Stimulated activated CD4-positive, alpha-beta T cell treated with anti-CD3 and anti-CD28 coated beads, TNF-alpha, amount 100 ng/mL, for 4 hours (primary cell): ENCODE results near the gene MACROD2.

Experiments used
- DNase-seq, 3 experiments: peaks; one replicate each; pipeline ENCODE4 v3.0.0-alpha.2; 2020; ENCODE audit warnings: low read depth in 3 of 3

MACROD2 gene

DNA sequence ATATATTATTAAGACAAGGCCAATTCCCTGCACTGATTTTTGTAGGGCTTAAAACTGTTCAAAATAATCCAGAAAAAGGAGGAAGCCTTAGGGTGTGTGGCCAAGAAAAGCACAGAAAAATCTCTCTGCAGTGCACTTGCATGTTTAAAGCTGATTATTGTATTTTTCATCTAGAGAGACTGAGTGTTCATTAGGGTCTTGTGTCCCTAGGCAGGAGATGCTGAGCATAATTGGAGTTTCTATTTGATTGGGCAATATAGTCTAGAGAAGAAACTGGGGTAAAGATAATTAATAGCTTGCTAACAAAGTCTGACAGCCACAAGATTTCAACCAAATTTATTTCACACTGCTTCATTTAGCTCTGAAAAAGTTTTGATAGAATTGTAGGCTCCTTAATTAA lies 339.7 kb downstream of the MACROD2 start:
- no peak for DNase-seq

DNA sequence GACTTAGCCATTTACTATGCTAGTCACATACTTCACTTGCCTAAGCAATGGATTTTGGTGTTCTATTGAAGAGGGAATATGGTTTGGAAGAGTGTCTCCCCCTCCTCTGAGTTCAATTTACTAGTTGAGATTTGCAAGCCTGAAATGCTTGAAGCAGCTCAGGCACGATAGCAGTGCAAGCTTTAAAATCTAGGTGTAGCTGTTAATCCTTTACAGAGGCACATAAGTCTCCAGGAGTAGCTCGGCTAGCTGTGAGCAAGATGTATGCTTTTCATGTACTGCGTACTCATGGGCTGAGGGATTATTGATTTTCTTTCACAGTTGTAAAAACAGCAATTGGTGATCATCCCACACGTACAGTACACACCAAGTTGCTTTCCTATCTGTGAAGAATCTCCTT lies 341.4 kb downstream of the MACROD2 start:
- DNase-seq = no peak

DNA sequence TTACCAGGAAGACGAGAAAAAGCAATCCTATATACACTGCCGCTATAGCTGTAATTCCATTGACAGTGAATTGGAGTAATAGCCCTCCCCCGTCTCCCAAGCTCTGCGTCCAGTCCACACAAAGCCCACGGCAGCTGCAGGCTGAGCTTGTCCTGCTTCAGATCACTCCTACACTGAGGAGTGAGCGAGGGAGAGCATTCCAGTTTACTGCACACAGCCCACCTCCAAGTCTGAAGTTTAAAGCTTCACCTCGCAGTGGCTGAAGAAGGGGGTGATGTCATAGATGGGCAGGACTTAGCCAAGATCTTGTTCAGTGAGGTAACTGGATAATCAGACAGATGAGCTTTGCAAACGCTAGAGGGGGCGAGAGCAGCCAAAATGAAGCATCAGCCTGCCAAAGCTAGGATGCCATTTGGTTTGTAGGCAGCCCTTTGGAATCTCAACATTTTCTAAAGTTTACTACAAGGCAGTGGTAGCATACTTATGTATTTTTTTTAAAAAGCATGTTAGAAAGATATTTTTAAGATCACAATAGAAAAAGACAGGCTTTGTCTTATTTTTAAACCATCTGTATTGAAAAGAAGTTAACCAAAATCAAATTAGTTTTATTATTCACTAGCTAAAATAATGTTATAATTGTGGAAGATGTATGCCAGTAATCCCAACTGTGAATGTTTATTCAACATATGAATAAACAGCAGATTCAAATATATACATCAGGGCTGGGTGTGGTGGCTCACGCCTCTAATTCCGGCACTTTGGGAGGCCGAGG lies 342.3 kb downstream of the MACROD2 start, which contains the start of gene FLRT3:
Gene FLRT3, minus strand, starts transcription at position 213 of the 772 bp plus-strand sequence. CDS start 10,106 bp downstream, outside the sequence.
- DNase-seq = no peak

DNA sequence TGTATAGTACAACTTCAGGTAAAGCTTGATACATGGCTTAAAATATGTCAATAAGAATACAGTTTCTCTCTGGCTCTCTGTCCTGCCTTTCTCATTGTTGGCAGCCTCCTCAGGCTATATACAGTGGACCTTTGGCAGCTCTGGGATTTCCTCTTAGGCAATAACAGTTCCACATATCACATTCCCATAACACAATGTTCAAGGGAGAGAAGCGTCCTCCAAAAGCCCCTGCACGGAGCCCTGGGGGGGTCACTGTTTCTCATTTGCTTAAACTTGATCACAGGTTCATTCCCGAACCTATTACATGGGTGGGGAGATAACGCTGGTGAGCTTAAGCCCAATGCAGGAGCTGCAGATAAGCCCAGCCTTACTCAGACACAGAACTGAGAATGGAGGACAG lies 346.5 kb downstream of the MACROD2 start:
- no peak for DNase-seq

DNA sequence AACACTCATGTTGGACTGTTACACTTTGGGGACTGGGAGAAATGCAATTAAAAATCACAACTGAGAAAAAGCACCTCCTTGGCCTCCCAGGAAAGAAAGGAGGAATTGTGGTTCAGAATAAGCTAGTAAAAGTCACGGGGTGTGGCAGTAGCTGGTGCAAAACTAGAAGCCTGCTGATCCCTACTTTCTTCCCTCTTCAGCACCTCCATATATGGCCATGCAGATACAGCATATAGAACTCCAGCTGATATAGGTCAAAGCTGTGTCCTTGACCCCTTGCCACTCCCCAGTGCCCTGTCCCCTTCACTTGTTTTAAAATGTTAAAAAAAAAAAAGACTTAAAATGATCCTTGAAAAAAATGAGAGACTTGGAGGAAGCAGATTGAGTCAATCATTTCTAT lies 347.6 kb downstream of the MACROD2 start:
- DNase-seq = no peak

DNA sequence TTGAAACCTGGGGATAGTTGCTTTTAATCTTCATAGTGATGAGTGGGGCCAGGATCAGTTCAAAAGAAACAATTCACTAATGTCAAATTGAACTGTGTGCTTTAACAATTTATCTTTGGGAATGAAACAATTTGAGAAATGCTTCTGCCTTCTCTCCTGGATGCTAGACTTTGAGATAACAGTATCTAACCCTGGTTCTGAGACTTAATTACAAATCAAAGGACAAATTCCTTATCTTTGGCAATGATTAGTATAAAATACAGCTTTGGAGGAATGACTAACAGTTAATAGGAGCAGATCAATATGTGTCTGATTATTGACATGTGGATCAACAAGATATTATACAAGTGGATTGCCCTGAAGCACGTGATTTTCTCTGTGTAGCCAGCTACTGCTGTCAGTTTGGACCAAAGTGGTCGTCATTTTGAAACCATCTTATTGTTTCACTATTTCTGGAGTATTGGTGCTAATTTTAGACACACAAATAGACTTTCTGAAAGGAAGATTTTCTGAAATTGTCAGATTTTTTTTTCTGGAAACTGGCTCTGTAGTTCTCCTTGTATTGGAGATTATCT lies 348.3 kb downstream of the MACROD2 start:
- DNase-seq = no peak

DNA sequence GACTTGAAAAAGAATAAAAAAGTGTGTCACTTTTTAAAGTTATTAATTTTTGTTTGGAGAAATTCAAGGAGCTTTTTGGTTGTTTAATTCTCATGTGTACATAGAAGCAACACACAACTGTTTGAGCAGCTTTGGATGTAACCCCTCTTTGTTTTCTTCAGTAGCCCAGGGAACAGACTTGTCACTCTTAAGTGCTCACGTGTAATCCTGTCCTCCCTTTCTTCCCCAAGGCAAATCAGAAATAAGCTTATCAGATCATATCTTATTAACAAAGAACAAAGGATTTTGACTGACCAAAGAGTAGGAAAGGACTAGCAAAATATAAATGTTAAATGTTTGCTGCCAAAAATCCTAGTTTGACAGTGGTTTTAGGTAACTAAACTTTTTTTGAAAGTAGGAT lies 349.4 kb downstream of the MACROD2 start:
- DNase-seq = no peak

DNA sequence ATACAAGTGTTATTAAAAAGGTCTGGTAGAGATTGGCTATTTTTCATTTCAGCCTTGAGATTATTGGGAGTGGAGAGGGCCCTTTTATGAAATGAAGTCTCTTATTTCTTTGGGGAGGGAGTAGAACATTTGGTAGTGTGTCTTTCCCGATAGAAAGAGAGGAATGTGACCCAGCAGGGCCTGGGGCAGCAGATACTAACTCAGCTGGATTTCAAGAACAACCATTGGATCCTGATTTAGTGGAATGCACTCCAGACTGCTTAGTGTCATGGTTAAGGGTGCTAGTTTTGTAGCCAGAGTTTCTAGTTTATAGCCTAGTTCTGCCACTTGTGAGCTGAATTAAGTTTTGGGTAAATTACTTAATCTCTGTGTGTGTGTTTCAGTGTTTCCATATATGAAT lies 360.5 kb downstream of the MACROD2 start:
- no peak for DNase-seq

DNA sequence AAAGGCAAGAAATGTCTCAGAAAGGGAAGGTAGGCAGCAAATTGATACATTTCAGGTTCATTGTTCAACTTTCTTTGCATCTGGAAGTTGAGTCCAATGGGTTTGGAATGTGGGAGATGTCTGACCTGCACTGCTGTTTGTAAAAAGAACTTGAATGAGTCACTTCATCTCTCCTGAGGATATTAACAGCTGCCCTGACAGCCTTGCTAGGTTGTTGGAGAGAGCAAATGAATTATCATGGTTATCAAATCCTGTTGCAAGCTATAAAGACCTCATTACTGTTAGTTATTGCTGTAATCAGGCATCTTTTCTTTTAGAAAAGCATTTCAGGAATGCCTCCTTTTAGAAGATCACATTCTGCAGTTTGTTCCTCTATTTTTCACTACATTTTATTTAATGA lies 365.1 kb downstream of the MACROD2 start:
- no peak for DNase-seq

DNA sequence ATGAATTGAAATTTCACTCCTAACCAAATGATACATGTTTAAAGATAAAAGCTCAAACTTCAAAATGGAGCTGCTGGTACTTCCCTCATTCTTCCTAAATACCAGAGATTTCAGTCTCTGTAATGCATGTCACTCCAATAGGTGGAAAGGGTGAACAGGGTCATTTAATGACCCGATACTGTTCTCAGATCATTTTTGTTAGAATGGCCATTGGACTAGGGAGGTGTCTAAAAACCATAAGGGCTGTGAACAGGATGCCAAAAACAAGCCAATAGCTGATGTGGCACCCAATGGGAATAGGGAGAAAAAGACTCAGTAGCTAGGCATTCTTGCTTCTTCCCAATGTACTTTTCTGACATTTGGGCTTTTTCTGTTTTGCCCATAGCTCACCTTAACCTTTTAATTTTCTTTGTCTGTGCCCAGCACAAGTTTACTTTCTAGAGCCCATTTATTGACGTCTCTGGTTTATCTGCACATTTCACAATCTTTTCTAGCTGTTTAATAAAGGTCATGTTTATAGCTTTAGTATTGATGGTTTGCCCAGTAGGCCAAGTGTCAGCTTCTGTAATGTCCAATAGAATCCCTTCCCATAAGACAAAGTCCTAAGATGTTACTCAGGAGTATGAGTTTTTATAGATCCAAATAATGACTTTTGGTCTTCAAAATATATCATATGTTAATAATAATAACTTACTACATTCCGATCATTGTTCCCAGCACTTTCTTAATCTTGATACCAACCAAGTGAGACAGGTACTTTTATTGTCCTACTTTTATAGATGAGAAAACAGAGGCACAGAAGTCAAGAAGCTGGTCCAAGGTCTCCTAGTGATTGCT lies 366.4 kb downstream of the MACROD2 start:
- no peak for DNase-seq

DNA sequence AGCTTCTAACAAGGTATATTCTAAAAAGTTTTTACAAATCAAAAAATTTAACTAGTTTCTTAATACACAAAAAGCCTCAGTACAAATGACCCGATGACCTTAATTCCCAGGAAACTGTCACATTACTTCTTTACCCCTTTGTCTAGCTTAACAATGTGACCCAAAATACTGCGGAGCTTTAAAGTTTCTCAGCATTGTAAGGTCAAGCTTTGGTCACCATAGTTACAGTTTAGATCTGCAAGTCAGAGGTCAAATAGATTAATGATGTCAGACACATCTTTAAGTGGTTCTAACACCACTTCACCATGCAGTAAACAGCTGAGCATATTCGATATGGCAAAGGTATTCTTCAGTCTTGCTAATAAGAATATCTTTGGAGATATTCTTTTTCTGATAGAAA lies 378.9 kb downstream of the MACROD2 start:
- DNase-seq = no peak

DNA sequence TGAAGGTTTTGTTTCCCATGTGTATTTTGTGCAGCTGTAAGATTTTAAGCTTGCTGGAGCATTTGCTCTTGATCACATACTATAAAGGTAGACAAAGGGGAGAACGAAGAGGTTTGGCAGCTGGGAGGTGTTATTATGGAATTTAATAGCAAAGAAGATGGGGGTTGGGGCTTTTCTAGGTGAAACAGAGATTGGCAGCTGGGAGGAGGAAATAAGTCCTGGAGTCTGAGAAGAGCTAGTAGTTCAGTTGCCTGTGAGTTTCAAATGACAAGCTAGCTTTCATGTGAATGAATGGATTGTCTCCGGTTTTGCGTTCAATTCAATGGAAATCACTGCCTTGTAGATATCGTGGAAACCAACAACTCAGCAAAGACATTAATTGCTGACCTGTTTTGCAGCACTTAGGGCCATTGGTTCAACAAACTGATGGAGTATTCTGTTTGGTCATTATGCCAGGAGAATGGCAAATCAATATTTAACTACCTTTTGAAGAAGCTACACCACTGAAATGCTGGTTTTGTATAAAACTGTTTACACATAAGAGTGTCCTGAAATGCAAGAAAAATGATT lies 380.2 kb downstream of the MACROD2 start:
- DNase-seq = no peak

DNA sequence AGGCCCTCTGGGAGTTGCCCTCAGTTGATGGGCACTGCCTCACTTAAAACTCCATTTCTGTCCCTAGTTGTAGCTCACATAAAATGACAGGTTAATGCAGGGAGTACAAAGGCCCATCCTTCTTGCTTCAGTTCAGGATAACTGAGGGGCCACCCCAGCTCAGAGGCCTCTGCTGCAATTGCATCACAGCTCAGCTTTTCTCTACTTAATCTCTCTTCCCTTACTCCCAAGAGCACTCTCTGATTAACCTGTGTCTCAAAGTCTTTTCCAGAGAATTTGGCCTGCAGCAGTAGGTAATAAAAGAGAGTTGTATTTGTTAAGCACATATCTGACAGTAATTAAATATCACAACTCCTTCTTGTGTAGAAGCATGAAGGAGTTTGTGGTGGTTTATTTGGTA lies 383.0 kb downstream of the MACROD2 start:
- DNase-seq = no peak

DNA sequence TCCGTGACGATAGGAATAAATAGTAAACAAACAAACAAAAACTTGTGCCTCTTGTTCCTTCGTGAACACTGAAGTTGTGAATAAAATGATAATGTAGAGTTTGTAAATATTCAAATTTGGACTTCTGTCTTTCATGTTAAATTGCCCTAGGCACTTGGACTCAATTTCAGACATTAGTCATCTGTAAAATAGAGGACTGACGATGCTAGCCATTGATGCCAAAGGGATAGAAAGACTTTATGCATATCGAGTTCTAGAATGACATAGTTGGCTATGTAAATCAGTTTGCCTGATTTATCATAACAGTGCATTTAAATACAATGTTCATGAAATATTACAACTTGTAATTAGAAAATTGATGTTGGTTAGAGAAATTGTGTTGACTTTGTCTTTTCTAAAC lies 388.0 kb downstream of the MACROD2 start:
- no peak for DNase-seq

DNA sequence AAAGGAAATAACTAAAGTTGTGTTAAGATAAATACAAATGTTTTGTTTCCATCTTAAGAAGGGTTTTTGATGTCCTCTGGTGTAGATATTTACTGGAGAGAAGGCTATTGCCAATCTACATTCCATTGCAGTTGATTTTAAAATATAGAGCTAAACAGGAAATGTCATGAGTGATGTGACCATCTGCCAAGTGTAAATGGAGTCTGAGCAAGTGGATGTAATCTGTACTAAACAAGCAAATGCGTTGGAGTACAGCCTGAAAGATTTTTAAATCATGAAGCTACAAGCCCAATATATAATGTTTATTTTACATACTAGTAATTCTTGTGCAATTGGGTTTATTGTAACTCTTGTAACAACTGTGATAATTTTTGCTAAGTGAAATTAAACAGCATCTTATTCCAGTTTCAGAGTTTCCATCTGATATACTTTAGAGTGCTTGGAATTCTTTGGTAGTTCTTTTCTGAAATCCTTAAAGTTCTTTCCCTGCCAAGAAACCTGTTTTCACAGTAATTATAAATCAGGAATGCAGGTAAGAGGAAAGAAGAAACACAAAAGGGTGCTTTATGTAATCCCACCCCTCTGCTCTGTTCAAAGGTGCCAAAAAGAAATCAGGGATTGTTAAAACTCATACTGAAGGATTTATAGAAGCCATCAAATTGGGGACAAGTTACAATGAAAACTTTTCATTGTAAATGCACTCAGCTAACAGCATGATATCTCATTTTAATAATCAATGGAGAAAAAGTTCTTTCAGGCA lies 389.3 kb downstream of the MACROD2 start:
- DNase-seq = no peak

DNA sequence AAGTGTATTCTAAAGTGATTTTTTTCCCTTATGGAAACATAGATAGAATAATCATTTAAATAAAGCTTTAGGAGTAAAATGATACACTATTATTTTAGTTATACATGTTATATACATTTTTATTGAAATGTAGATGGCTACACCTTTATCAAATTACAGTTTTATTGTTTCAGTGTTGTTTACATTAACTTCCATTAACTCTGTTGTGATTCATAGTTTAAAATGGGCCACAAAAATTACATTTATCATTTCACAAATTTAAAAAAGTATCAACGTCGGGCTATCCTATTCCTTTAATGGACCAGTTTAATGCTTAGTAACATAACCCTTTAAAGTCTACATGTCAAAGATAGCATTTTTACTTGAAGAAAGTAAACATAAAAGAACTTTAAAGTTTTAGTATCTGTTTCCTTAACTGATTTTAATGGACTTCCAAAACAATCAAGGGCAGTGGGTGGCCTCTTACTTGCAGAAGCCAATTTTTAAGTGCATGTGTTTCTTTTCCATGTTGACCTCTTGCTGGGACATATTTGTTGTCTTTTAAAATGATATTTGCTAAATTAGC lies 389.9 kb downstream of the MACROD2 start:
- DNase-seq = no peak

DNA sequence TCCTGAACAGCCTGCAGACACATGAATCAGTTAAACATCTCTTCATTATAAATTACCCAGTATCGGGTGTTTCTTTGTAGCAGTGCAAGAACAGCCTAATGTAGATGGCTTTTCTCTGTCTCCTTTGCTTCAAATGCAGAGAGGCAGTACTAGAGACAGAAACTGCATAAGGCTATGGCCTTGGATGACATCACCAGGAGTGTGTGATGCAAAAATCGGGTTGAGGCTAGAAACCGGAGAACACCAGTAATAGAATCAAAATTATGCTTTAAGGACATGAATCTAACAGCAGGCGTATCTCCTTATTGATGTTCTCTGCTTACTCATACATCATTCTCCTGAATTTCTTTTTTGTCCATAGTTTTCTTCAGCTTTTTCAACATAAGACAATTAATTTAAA lies 391.4 kb downstream of the MACROD2 start:
- no peak for DNase-seq

DNA sequence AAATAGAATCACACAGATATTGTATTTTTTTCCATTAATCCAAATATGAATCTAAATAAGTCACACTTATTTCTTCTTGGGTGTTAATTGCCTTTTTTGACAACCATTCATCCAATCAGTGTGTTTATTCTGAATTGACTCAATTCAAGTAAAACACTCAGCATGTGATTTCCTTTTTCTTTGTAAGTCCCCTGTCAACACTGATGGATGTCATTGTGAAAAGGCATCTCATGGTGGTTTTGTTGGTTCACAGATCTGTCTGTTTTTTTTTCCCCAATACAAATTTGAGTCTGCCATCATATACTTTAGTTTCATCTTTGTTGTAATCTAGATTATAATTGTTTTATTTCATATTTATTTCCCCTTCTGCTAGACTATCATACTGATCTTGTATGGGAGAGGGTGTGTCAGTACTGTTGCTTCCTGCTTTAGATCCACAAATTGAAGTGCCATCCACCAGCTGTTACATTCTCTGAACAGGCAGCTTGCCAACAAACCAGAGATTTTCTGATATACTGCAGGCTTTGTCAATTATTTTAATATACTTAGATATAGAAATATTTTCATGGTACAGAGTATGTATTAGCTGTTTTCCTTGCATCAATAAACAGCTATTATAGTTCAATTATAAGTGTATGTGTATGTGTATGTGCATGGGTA lies 406.3 kb downstream of the MACROD2 start:
- no peak for DNase-seq

DNA sequence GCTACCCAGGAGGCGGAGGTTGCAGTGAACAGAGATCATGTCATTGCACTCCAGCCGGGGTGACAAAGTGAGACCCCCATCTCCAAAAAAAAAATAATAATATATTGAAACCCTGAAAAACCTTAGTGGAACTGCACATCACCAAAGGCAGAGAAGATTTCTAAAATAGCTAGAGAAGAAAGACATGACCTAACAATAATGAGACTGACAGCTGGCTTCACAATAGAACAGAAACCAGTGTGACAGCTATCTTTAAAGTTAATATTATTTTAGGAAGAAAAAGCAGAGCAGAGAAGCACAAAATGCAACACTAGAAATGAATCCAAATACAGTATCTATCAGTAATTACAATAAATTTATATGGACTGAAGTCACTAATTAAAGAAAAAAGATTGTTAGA lies 409.2 kb downstream of the MACROD2 start:
- DNase-seq = no peak

DNA sequence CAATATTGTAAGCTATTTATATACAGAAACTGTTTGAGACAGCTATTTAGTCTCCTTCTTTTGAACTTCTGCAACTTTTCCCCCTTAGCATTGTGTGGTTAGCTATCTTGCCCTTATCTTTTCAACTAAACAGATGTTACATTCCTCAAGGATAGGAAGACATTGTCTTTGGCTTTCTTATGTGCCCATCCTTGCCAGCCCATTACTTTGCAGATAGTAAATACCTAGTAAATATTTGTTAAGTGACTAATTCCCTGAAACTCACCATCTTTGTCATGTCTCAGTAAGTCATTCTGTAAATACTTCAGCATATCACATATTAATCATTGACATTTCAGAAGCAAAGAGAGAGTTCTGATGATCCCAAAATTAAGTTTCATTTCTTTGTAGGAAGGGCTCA lies 411.2 kb downstream of the MACROD2 start:
- DNase-seq = no peak

DNA sequence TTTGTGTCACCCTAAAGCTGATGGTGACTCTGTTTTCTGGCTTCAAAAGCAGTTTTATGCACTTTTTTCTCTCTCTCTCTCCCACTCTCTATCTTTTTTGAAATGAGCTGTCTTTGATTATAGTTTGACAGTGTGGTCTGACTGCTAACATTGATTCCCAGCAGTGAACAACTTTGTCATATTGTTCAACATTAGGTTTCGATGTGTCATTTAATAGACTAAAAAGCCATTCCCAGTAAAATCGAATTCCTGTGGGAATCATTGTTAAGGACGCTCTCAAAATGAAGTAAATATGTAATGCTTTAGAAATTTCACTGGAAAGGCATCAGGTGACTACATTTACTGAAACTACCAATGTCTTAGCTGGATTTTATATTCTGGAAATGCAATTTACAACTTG lies 412.0 kb downstream of the MACROD2 start:
- DNase-seq = no peak
